ENCODE data around the gene RNASE11. TPM values are rescaled to one million over a fixed set of nuclear protein-coding genes. Genes with fewer than 3 reads are reported as not detected.

The RNASE11 gene
- total RNA-seq, 1 experiment from 2014 or later = not detected

DNA sequence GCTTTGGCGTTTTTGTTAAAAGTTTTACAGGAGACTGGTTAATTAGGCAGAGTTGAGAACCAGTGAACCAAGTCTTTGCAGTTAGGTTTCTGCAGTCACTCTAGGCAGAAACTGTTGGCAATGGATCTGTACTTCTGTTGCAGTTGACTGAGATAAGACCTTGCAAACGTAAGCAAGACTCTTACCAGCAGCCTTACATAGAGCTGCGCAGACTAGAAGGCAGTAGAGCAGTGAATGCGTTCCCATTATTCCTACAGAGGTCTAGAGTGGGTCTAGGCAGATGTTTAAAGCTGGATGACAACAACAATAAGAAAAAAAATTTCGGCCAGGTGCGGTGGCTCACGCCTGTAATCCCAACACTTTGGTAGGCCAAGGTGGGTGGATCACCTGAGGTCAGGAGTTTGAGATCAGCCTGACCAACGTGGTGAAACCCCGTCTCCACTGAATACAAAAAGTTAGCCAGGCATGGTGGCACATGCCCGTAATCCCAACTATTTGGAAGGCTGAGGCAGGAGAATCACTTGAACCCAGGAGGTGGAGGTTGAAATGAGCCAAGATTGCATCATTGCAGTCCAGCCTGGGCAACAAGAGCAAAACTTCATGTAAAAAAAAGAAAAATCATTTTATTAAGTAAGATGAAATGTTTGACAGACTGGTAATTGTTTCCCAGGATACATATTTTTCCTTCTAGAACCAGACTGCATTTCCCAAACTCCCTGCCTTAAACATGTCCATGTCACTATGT lies 39.2 kb downstream of the RNASE11 start:
- intact Hi-C loops (cut with micrococcal nuclease) = no loop called here
- RAD21 ChIA-PET (ENCODE audit: low non-redundant PET in 1 of 2, low total read pairs in 2 of 2, uncharacterized antibody in 2 of 2, unreplicated experiment in 2 of 2) = no interaction called here
- no peaks in the 10 kb centered on the region for H3K36me3 ChIP-seq (ENCODE audit: control insufficient read depth in 1 of 2, insufficient read depth in 2 of 2, low read length in 2 of 2)
- no peak for ATAC-seq
- no peaks in the 10 kb centered on the region for H3K27me3 ChIP-seq (ENCODE audit: insufficient read depth, low read length)
- H3K27ac ChIP-seq (ENCODE audit: low read depth, low read length) = no peak overlapping the region
- H3K9ac ChIP-seq (ENCODE audit: low read length) = no peak overlapping the region
- H3K9me2 ChIP-seq (ENCODE audit: insufficient read depth) = no peaks in the 10 kb centered on the region
- H2AFZ ChIP-seq (ENCODE audit: low read depth, low read length, poor library complexity, severe bottlenecking) = no peak overlapping the region
- CTCF ChIA-PET = no interaction called here
- no peaks in the 10 kb centered on the region for H3K9me3 ChIP-seq (ENCODE audit: control insufficient read depth in 1 of 2, insufficient read depth in 1 of 2, low read depth in 1 of 2, low read length in 2 of 2)
- no peaks in the 10 kb centered on the region for H4K20me1 ChIP-seq (ENCODE audit: insufficient read depth)
- BruUV-seq (replicated peaks) = no TSS peak
- POLR2A ChIA-PET = no interaction called here
- H3K4me3 ChIP-seq (replicated peaks in 1 of 2; ENCODE audit: low read depth in 1 of 2, low read length in 2 of 2) = no peak overlapping the region
- TF ChIP-seq, protein P1, sequence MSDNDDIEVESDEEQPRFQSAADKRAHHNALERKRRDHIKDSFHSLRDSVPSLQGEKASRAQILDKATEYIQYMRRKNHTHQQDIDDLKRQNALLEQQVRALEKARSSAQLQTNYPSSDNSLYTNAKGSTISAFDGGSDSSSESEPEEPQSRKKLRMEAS (IDR thresholded peaks at IDR 0.05) = no peak
- TF ChIP-seq JUND (IDR thresholded peaks at IDR 0.05) = no peak
- no peak for TF ChIP-seq RAD21 (IDR thresholded peaks at IDR 0.05; ENCODE audit: low read depth)
- TF ChIP-seq YY1 (IDR thresholded peaks at IDR 0.05; ENCODE audit: extremely low read depth, insufficient replicate concordance, low read depth, low read length) = no peak
- TF ChIP-seq TCF7L2 (IDR thresholded peaks at IDR 0.05; ENCODE audit: borderline replicate concordance, extremely low read depth, insufficient read depth, insufficient read length) = no peak
- no peak for TF ChIP-seq ZFX (IDR thresholded peaks at IDR 0.05)
- TF ChIP-seq POLR2A (IDR thresholded peaks at IDR 0.05; ENCODE audit: borderline replicate concordance, extremely low read depth, insufficient read depth, insufficient read length) = no peak
- no peak for TF ChIP-seq ELF1 (IDR thresholded peaks at IDR 0.05; ENCODE audit: borderline replicate concordance, low read depth)
- TF ChIP-seq, protein P2, sequence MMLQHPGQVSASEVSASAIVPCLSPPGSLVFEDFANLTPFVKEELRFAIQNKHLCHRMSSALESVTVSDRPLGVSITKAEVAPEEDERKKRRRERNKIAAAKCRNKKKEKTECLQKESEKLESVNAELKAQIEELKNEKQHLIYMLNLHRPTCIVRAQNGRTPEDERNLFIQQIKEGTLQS (IDR thresholded peaks at IDR 0.05) = no peak
- TF ChIP-seq, protein P3, sequence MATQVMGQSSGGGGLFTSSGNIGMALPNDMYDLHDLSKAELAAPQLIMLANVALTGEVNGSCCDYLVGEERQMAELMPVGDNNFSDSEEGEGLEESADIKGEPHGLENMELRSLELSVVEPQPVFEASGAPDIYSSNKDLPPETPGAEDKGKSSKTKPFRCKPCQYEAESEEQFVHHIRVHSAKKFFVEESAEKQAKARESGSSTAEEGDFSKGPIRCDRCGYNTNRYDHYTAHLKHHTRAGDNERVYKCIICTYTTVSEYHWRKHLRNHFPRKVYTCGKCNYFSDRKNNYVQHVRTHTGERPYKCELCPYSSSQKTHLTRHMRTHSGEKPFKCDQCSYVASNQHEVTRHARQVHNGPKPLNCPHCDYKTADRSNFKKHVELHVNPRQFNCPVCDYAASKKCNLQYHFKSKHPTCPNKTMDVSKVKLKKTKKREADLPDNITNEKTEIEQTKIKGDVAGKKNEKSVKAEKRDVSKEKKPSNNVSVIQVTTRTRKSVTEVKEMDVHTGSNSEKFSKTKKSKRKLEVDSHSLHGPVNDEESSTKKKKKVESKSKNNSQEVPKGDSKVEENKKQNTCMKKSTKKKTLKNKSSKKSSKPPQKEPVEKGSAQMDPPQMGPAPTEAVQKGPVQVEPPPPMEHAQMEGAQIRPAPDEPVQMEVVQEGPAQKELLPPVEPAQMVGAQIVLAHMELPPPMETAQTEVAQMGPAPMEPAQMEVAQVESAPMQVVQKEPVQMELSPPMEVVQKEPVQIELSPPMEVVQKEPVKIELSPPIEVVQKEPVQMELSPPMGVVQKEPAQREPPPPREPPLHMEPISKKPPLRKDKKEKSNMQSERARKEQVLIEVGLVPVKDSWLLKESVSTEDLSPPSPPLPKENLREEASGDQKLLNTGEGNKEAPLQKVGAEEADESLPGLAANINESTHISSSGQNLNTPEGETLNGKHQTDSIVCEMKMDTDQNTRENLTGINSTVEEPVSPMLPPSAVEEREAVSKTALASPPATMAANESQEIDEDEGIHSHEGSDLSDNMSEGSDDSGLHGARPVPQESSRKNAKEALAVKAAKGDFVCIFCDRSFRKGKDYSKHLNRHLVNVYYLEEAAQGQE (IDR thresholded peaks at IDR 0.05; ENCODE audit: low read depth) = no peak
- TF ChIP-seq SIN3A (IDR thresholded peaks at IDR 0.05; ENCODE audit: low read depth) = no peak
- TF ChIP-seq SP1 (IDR thresholded peaks at IDR 0.05; ENCODE audit: low read depth) = no peak
- TF ChIP-seq CEBPB (IDR thresholded peaks at IDR 0.05; ENCODE audit: low read depth) = no peak
- TF ChIP-seq SRF (IDR thresholded peaks at IDR 0.05; ENCODE audit: low read depth) = no peak
- TF ChIP-seq, protein P4, sequence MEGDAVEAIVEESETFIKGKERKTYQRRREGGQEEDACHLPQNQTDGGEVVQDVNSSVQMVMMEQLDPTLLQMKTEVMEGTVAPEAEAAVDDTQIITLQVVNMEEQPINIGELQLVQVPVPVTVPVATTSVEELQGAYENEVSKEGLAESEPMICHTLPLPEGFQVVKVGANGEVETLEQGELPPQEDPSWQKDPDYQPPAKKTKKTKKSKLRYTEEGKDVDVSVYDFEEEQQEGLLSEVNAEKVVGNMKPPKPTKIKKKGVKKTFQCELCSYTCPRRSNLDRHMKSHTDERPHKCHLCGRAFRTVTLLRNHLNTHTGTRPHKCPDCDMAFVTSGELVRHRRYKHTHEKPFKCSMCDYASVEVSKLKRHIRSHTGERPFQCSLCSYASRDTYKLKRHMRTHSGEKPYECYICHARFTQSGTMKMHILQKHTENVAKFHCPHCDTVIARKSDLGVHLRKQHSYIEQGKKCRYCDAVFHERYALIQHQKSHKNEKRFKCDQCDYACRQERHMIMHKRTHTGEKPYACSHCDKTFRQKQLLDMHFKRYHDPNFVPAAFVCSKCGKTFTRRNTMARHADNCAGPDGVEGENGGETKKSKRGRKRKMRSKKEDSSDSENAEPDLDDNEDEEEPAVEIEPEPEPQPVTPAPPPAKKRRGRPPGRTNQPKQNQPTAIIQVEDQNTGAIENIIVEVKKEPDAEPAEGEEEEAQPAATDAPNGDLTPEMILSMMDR (IDR thresholded peaks at IDR 0.05 in 2 of 3, conservative IDR thresholded peaks at IDR 0.05 in 1 of 3; ENCODE audit: borderline replicate concordance in 1 of 3, insufficient read depth in 1 of 3, low read depth in 2 of 3, low read length in 2 of 3) = no peak
- TF ChIP-seq ZNF274 (IDR thresholded peaks at IDR 0.05; ENCODE audit: low read depth, low read length) = no peak
- H3K4me2 ChIP-seq (ENCODE audit: low read length) = no peak overlapping the region
- H3K4me1 ChIP-seq (ENCODE audit: control insufficient read depth in 1 of 2, insufficient read depth in 2 of 2, low read length in 2 of 2) = no peaks in the 10 kb centered on the region
- H3K79me2 ChIP-seq (ENCODE audit: insufficient read depth, low read length) = no peaks in the 10 kb centered on the region
- DNase-seq (ENCODE audit: low read depth, low spot score) = no peak
